ENCODE data around the gene IRAG1.

Gene IRAG1

DNA sequence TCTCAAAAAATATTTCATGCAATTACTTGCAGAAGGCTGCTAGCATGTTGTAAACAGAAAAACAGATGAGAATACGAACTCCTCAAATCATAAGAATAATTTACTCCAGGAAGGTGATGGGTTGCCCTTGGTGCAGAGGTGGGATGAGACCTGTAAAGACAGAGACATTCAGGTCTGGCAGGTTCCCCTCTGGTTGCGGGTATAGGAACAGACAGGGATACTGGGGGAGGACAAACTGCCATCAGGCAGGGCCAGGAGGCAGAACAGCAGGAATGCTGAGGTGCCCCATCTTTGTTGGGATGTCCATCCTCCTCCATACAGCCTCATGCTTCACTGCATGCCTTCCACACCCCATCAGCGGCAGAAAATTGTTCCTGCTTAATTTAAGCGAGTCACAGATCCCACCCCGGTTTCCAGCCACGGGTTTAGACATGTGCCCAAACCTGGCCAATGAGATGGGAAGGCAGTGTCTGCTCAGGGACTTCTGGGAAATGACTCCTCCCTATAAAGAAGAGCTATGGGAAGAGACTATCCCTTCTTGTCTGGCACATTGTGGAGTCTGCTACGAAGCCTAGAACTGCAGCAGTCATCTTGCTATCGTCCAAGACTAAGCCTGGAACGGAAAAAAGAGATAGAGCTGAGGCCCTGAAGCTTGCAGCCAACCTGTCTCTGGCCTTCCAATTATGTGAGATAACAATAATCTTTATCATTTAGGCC is 23.1 kb upstream of the IRAG1 start:
- TF ChIP-seq, protein P1, sequence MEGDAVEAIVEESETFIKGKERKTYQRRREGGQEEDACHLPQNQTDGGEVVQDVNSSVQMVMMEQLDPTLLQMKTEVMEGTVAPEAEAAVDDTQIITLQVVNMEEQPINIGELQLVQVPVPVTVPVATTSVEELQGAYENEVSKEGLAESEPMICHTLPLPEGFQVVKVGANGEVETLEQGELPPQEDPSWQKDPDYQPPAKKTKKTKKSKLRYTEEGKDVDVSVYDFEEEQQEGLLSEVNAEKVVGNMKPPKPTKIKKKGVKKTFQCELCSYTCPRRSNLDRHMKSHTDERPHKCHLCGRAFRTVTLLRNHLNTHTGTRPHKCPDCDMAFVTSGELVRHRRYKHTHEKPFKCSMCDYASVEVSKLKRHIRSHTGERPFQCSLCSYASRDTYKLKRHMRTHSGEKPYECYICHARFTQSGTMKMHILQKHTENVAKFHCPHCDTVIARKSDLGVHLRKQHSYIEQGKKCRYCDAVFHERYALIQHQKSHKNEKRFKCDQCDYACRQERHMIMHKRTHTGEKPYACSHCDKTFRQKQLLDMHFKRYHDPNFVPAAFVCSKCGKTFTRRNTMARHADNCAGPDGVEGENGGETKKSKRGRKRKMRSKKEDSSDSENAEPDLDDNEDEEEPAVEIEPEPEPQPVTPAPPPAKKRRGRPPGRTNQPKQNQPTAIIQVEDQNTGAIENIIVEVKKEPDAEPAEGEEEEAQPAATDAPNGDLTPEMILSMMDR (IDR thresholded peaks at IDR 0.05; ENCODE audit: borderline replicate concordance, insufficient read depth, low read depth, low read length) = no peak
- H3K4me3 ChIP-seq (ENCODE audit: low read depth, low read length) = no peak overlapping the region

DNA sequence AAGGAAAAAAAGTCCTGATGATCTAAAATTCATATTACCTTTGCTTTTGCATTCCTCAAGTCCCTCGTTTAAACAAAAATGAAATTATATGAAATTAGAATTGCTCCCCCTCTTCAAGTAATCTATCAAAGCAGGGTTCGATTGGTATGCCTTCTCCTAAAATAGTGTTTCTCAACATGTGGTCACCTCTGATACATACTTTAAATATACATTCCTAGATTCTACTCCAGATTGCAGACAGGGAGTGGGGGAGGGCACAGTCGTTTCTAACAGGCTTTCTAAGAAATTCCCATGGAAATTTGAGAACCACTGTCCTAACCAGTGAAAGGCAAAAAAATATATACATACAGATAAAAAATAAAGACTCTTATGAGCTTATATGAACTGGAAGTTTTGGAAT is 22.6 kb upstream of the IRAG1 start:
- TF ChIP-seq, protein P1 (IDR thresholded peaks at IDR 0.05; ENCODE audit: borderline replicate concordance, insufficient read depth, low read depth, low read length) = no peak
- H3K4me3 ChIP-seq (ENCODE audit: low read depth, low read length) = no peak overlapping the region

DNA sequence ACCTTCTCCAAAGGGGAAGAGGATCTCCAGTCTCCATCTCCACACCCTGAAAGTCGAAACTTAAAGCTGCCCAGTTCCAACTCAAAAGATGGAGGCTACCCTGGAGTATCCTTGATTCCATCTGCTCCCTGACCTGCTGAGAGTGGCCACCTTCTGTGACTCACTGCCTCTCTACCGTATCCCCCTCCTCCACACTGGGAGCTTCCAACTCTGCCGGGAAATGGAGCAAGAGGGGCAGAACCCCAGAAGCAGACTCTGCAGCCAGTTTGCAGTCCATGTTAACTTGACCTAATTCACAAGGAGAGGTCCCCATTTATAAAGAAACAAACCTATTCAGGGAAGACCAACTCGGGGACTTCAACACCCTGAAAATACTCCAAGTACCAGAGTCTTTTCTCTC is 22.0 kb upstream of the IRAG1 start:
- H3K4me3 ChIP-seq (ENCODE audit: low read depth, low read length) = no peak overlapping the region
- TF ChIP-seq, protein P1 (IDR thresholded peaks at IDR 0.05; ENCODE audit: borderline replicate concordance, insufficient read depth, low read depth, low read length) = no peak

DNA sequence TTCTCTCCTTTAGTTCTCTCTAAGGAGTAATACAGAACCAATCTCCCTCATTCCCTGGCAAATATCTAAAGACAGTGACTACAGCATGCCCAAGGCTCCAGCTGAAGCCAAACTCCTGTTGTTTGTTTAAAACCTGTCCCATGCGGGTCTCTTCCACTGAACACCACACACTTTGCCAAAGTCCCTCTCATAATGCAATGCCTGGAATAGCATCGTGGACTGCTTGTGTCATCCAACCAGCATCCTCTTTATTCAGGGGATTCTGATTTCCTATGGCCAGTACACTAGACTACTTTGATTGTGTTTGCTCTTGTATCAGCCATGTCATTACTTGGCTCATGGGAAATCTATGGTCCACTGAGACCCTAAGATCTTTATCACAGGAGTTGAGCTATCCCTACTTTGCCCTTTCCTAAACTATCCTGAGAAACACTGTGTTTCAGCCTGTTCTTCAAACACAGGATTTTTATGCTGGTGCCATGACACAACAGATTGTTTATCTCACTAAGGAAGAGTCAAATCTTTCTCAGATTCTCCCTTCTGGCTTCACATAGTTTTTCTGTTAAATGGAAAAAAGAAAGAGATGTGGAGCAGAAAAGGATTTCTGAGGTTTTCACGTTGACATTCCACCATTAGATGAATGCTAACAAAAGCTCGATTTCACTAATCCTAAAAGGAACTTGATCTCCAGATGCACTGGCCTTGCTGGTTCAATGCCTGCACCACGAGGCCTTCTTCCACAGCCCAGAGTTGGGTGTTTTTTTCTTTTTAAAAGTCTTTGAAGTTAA is 15.9 kb upstream of the IRAG1 start:
- no peak overlapping the region for H3K4me3 ChIP-seq (ENCODE audit: low read depth, low read length)
- TF ChIP-seq, protein P1 (IDR thresholded peaks at IDR 0.05; ENCODE audit: borderline replicate concordance, insufficient read depth, low read depth, low read length) = no peak

DNA sequence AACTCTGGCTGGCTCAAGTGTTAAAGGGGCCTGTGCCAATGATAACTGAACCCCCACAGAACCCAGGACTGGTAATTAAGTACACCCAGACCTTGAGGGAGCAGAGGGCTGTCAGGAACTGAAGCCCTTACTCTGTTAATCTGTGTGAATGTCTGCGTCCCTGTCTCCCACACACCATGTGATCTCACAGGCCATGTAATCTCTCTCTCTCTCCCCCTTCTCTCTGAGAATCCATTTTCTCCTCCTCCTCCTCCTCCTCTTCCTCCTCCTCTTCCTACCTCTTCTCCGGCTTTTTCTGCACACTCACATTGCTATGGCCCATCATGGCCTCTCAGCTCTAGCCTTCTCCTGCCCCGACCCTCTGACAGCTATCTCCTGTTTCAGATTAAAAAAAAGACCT is 14.6 kb upstream of the IRAG1 start:
- H3K4me3 ChIP-seq (ENCODE audit: low read depth, low read length) = no peak overlapping the region
- TF ChIP-seq, protein P1 (IDR thresholded peaks at IDR 0.05; ENCODE audit: borderline replicate concordance, insufficient read depth, low read depth, low read length) = no peak

DNA sequence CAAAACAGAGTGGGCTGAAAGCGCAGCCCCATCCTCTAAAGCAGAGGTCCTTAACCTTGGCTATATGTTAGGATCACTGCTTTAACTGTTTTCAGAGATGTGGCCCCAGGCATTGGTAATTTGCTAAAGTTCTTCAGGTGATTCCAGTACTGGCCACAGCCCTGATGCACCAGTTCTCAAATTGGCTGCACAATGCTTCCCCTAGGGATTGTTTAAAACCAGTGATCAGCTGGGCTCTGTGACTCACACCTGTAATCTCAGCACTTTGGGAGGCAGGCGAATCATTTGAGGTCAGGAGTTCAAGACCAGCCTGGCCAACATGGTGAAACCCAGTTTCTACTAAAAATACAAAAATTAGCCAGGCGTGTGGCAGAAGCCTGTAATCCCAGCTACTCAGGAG is 8.4 kb upstream of the IRAG1 start:
- TF ChIP-seq, protein P1 (IDR thresholded peaks at IDR 0.05; ENCODE audit: borderline replicate concordance, insufficient read depth, low read depth, low read length) = no peak
- H3K4me3 ChIP-seq (ENCODE audit: low read depth, low read length) = no peak overlapping the region

DNA sequence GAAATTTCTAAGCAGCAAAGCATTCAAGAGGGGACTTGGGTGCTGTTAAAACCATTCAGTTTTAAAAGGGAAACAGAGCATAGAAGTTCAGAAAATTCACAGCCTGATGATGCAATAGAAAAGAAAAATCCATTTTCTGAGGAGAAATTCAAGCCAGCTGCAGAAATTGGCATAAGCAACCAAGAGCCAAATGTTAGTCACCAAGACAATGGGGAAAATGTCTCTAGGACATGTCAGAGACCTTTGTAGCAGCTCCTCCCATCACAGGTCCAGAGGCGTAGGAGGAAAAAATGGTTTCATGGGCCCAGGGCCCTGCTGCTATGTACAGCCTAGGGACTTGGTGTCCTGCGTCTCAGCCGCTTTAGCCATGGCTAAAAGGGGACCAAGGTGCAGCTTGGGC is 5.5 kb upstream of the IRAG1 start:
- TF ChIP-seq, protein P1 (IDR thresholded peaks at IDR 0.05; ENCODE audit: borderline replicate concordance, insufficient read depth, low read depth, low read length) = no peak
- H3K4me3 ChIP-seq (ENCODE audit: low read depth, low read length) = no peak overlapping the region
